ENCODE measurements around the gene MYLK2.

Gene MYLK2

DNA sequence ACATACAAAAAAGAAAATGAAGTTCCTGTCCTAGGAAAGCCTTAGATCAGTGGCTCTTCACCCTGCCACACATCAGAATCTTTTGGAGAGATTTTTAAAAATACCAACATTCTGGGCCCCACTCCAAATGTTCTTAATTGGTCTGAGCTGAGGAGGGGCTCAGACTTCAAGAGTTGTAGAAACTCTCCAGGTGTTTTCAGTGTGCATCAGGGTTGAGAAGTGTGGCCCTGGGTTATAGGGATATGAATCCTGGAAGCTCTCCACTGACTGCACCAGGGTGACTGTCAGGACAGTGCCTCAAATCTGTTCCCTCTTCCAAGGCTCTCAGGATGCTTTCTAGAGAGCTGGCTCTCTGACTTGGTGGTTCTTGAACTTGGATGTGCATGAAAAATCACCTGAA, 5.5 kb upstream of the MYLK2 start:
- TF ChIP-seq FOXP2 (optimal IDR thresholded peaks at IDR 0.05; ENCODE audit: borderline replicate concordance, extremely low read depth, extremely low read length, insufficient read depth) = no peak
- no peak for TF ChIP-seq POLR2AphosphoS5 (IDR thresholded peaks at IDR 0.05; ENCODE audit: low read depth, low read length)
- TF ChIP-seq, protein P1, sequence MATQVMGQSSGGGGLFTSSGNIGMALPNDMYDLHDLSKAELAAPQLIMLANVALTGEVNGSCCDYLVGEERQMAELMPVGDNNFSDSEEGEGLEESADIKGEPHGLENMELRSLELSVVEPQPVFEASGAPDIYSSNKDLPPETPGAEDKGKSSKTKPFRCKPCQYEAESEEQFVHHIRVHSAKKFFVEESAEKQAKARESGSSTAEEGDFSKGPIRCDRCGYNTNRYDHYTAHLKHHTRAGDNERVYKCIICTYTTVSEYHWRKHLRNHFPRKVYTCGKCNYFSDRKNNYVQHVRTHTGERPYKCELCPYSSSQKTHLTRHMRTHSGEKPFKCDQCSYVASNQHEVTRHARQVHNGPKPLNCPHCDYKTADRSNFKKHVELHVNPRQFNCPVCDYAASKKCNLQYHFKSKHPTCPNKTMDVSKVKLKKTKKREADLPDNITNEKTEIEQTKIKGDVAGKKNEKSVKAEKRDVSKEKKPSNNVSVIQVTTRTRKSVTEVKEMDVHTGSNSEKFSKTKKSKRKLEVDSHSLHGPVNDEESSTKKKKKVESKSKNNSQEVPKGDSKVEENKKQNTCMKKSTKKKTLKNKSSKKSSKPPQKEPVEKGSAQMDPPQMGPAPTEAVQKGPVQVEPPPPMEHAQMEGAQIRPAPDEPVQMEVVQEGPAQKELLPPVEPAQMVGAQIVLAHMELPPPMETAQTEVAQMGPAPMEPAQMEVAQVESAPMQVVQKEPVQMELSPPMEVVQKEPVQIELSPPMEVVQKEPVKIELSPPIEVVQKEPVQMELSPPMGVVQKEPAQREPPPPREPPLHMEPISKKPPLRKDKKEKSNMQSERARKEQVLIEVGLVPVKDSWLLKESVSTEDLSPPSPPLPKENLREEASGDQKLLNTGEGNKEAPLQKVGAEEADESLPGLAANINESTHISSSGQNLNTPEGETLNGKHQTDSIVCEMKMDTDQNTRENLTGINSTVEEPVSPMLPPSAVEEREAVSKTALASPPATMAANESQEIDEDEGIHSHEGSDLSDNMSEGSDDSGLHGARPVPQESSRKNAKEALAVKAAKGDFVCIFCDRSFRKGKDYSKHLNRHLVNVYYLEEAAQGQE (IDR thresholded peaks at IDR 0.05; ENCODE audit: insufficient read depth in 1 of 2, low read depth in 2 of 2, low read length in 2 of 2) = no peak
- no peak for TF ChIP-seq SIN3A (IDR thresholded peaks at IDR 0.05; ENCODE audit: borderline replicate concordance, insufficient read depth, low read length)
- no peak for TF ChIP-seq TAF1 (IDR thresholded peaks at IDR 0.05; ENCODE audit: borderline replicate concordance, insufficient read depth, low read length)

DNA sequence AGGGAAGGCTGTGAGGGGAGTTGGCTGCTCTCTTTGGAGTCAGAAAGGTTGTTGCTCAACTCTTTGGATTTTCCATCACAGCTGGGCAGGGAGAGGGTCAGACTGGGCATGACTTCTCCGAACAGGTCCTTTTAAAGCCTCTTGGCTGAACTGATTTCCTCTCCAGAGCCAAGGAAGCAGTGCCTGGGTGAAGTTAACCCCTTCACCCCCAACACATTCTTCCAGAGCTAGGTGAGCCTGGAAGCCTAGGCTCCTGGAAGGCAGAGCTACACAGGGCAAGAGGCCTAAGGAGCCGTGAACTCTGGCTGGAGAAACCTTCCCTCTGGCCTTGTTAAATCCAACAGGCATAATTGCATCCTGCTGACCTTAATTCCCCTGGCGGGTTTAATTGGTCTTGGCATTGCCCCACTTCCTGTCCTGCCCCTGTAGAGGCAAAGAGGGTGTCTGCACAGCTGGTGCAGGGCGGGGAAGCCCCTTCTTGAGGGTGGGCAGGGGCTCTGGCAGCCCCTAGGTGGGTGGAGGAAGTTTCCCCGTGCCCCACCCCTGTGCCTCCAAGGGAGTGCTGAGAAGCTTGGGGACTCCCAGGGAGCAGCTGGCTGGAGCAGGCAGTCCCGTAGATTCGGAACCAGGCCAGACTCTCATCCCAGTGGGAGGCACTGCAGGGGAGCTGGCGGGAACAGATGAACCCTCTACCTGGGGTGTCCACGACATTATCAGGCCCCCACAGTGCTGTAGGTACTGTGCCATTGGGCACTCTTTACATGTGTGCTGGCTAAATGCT, 3.6 kb upstream of the MYLK2 start:
- TF ChIP-seq TAF1 (IDR thresholded peaks at IDR 0.05; ENCODE audit: borderline replicate concordance, insufficient read depth, low read length) = no peak
- TF ChIP-seq FOXP2 (optimal IDR thresholded peaks at IDR 0.05; ENCODE audit: borderline replicate concordance, extremely low read depth, extremely low read length, insufficient read depth) = no peak
- TF ChIP-seq POLR2AphosphoS5 (IDR thresholded peaks at IDR 0.05; ENCODE audit: low read depth, low read length) = no peak
- TF ChIP-seq, protein P1 (IDR thresholded peaks at IDR 0.05; ENCODE audit: insufficient read depth in 1 of 2, low read depth in 2 of 2, low read length in 2 of 2) = no peak
- no peak for TF ChIP-seq SIN3A (IDR thresholded peaks at IDR 0.05; ENCODE audit: borderline replicate concordance, insufficient read depth, low read length)

DNA sequence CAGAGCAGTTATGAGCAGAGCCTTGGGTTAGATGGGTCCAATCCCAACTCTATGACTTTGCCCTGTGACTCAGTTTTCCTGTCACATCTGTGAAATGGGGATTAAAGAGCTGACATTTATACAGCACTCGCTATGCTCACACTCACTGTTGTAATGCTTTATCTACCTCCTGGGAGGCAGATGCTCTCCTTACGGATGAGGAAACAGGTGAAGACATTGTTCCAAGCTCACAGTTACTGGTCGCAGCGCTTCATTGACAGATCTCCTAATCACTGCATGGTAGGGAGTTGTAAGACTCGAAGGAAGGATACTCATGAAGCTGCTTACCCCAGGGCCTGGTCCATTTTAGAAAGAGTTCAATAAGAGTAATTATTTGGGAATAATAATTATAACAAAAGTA, 2.9 kb upstream of the MYLK2 start:
- no peak for TF ChIP-seq FOXP2 (optimal IDR thresholded peaks at IDR 0.05; ENCODE audit: borderline replicate concordance, extremely low read depth, extremely low read length, insufficient read depth)

DNA sequence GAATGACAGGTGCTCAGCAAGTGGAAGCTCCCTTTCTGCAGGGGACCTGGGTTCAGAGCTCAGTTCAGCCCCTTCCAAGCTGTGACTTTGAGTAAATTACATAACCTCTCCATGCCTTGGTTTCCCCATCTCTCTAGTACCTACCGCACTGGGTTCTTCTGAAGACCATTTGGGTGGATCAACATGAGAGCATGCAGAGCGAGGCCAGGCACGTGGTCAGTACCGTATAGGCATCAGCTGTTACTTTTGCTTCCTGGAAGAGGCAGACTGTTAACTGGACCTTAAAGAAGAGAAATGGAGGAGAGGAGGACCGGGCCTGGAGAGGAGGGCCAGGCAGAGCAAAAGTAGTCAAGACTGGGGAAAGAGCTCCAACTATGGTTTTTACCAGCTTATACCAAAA, 1.7 kb upstream of the MYLK2 start:
- no peak for TF ChIP-seq SIN3A (IDR thresholded peaks at IDR 0.05; ENCODE audit: borderline replicate concordance, insufficient read depth, low read length)
- no peak for TF ChIP-seq TAF1 (IDR thresholded peaks at IDR 0.05; ENCODE audit: borderline replicate concordance, insufficient read depth, low read length)
- TF ChIP-seq POLR2AphosphoS5 (IDR thresholded peaks at IDR 0.05; ENCODE audit: low read depth, low read length) = no peak
- TF ChIP-seq FOXP2 (optimal IDR thresholded peaks at IDR 0.05; ENCODE audit: borderline replicate concordance, extremely low read depth, extremely low read length, insufficient read depth) = no peak
- TF ChIP-seq, protein P1 (IDR thresholded peaks at IDR 0.05; ENCODE audit: insufficient read depth in 1 of 2, low read depth in 2 of 2, low read length in 2 of 2) = no peak

DNA sequence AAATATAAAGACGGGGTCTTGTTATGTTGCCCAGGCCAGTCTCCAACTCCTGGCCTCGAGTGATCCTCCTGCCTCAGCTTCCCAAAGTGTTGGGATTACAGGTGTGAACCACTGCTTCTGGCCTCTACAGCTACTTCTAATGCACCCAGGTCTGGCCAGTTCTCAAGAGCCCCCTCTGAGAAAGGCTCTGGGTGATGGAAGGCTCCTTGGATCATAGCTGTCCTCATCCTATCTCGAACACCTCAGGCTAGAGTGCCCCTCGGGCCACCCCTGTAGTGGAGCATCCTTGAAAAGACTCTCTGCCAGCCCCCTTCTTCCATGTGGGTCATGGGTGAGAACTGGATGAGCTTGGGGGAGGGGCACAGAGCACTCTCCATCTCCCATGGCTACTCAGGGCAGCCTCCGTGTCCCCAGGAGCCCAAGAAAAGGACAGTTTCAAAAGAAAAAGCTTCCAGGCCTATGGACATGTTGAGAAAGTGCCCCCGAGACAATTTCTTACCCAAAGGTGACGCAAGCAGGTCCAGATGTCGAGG, 714 bp upstream of the MYLK2 start:
- TF ChIP-seq SIN3A (IDR thresholded peaks at IDR 0.05; ENCODE audit: borderline replicate concordance, insufficient read depth, low read length) = no peak
- TF ChIP-seq FOXP2 (optimal IDR thresholded peaks at IDR 0.05; ENCODE audit: borderline replicate concordance, extremely low read depth, extremely low read length, insufficient read depth) = no peak
- TF ChIP-seq POLR2AphosphoS5 (IDR thresholded peaks at IDR 0.05; ENCODE audit: low read depth, low read length) = no peak
- no peak for TF ChIP-seq TAF1 (IDR thresholded peaks at IDR 0.05; ENCODE audit: borderline replicate concordance, insufficient read depth, low read length)
- TF ChIP-seq, protein P1 (IDR thresholded peaks at IDR 0.05; ENCODE audit: insufficient read depth in 1 of 2, low read depth in 2 of 2, low read length in 2 of 2) = no peak
